Loucy (cell line): ENCODE results near the gene FANCF.

Source experiments
- CTCF ChIP-seq: fragments of 200-600 bp; sonication (generic); conservative IDR thresholded peaks from 2 replicates; pipeline ENCODE4 v1.5.1; 2014; ENCODE audit warnings: mild to moderate bottlenecking, antibody characterized with exemption, low read length
- EZH2phosphoT487 ChIP-seq: fragments of 200-600 bp; IDR thresholded peaks from 2 replicates; pipeline ENCODE4 v1.6.1; 2018; ENCODE audit warnings: antibody characterized with exemption, mild to moderate bottlenecking, moderate library complexity, borderline replicate concordance

GRCh38 chr11:22656130-22656529 is 30.5 kb upstream of the FANCF start:
- TF ChIP-seq EZH2phosphoT487 (no peak), CTCF (no peak)
